GM20000 (cell line): Measurements from ENCODE around the gene ADGRA1.
"Not testable (repeated sequence)": the region's sequence is repeated elsewhere in the genome, so short reads cannot be mapped to it uniquely, and the experiment has no call there.

Source experiments
- DNase-seq: peaks from one replicate; pipeline ENCODE4 v3.0.0; 2012; ENCODE audit warnings: low spot score
- TF ChIP-seq, protein P1 (sequence below): IDR thresholded peaks from 2 replicates; pipeline ENCODE4 v1.5.1; 2012; ENCODE audit warnings: mild to moderate bottlenecking, control low read depth; ENCODE audit errors: extremely low read depth, missing control alignments

Gene ADGRA1

GRCh38 chr10:133168617-133169031 lies 80.9 kb downstream of the ADGRA1 start:
- DNase-seq: no peak
- TF ChIP-seq, protein P1, sequence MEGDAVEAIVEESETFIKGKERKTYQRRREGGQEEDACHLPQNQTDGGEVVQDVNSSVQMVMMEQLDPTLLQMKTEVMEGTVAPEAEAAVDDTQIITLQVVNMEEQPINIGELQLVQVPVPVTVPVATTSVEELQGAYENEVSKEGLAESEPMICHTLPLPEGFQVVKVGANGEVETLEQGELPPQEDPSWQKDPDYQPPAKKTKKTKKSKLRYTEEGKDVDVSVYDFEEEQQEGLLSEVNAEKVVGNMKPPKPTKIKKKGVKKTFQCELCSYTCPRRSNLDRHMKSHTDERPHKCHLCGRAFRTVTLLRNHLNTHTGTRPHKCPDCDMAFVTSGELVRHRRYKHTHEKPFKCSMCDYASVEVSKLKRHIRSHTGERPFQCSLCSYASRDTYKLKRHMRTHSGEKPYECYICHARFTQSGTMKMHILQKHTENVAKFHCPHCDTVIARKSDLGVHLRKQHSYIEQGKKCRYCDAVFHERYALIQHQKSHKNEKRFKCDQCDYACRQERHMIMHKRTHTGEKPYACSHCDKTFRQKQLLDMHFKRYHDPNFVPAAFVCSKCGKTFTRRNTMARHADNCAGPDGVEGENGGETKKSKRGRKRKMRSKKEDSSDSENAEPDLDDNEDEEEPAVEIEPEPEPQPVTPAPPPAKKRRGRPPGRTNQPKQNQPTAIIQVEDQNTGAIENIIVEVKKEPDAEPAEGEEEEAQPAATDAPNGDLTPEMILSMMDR: no peak

DNA sequence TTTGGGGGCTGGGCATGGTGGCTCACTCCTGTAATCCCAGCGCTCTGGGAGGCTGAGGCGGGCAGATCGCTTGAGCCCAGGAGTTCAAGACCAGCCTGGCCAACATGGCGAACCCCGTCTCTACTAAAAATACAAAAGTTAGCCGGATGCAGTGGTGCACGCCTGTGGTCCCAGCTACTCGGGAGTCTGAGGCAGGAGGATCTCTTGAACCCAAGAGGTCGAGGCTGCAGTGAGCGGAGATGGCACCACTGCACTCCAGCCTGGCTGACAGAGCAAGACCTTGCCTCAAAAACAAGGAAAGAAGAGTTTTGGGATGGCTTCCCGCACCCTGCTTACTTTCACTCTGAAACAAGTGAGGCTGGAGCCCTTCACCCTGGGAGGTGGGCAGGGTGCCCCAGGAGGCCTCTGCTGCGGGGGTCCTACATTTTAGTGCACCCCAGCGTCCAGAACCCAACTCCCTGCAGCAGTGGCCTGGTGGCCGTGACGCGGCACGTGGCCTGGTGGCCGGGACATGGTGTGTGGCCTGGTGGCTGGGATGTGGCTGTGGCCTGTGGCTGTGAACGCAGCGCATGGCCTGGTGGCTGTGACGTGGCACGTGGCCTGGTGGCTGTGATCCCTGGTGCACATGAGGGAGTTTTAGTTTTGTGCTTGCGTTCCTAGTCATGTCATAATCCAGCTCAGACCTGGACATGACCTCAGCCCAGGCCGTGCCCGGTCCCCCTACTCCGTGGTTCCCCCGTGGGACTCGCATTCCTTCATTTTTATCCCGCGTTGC lies 81.6 kb downstream of the ADGRA1 start:
- DNase-seq: no peak
- TF ChIP-seq, protein P1: no peak

DNA sequence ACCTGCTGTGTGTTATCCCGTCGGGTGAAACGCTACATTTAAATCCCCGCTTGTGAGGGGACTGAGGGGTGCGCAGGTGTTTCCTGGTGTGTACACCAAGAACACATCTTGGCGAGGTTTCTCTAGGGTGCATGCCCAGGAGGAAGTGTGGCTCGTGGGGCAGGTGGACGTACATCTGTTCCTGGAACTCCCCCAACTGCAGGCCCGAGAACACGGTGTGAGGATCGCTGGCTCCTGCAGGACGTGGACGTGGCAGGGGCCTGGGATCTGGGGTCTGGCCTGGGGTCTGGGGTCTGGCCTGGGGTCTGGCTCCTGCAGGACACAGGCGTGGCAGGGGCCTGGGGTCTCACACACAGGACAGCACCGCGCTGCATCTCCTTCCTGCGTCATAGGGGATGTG lies 82.4 kb downstream of the ADGRA1 start:
- TF ChIP-seq, protein P1: no peak
- DNase-seq: no peak

- TF ChIP-seq, protein P1: no peak
Measured at GRCh38 chr10:133173860-133174640, 86.3 kb downstream of the ADGRA1 start.

DNA sequence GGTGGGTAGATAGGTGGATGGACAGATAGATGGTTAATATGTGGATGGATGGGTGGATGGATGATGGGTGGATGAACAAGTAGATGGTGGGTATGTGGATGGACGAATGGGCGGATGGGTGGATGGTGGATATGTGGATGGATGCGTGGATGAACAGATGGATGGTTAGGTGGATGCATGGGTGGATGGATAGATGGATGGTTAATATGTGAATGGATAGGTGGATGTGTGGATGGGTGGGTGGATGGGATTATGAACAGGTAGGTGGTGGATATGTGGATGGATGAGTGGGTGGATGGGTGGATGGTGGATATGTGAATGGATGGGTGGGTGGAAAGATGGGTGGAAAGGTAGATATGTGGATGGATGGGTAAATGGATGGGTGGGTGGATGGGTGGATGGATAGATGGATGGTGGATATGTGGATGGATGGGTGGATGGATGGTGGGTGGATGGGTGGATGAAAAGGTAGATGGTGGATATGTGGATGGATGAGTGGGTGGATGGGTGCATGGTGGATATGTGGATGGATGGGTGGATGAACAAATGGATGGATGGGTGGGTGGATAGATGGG lies 87.1 kb downstream of the ADGRA1 start:
- no peak for DNase-seq
- TF ChIP-seq, protein P1: no peak

More at GRCh38 chr10:133173860-133174640, 86.3 kb downstream of the ADGRA1 start:
- no peak for DNase-seq

DNA sequence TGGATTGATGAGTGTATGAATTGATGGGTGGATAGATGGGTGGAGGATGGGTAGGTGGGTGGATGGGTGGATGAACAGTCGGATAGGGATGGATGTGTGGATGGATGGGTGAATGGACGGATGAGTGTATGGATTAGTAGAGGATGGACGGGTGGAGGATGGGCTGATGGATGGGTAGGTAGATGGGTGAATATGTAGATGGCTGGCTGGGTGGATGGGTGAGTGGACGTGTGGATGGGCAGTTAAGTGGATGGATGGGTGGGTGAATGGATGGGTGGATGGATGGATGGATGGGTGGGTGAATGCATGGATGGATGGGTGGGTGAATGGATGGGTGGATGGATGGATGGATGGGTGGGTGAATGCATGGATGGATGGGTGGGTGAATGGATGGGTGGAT lies 87.9 kb downstream of the ADGRA1 start:
- not testable (repeated sequence) for DNase-seq

DNA sequence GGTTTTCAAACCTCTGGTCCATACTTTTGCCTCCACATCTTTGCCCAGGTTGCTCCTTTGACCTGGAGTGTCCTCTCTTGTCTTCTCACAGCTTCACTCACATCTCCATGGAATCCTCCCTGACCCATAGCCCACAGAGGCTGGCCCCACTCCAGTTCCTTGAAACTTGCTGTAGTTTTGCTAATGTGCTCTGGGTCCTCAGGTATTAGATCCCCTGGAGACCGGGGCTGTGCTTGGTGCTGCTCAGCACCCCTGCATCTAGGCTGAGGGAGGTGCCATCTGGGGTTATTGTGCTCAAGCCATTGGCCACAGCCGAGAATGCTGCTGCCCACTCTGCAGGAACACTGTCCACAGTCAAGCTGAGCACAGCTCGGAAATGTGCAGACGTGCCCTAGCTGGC lies 88.8 kb downstream of the ADGRA1 start:
- no peak for DNase-seq
- TF ChIP-seq, protein P1: no peak
